ENCODE results near the gene OR2G2.

The OR2G2 gene

GRCh38 chr1:247588060-247588459 lies at the start of gene OR2G2:
Gene OR2G2 (plus strand): TSS chr1:247588360. CDS start chr1:247588360, 0 bp downstream.
- no peak for DNase-seq (ENCODE audit: low spot score)

DNA sequence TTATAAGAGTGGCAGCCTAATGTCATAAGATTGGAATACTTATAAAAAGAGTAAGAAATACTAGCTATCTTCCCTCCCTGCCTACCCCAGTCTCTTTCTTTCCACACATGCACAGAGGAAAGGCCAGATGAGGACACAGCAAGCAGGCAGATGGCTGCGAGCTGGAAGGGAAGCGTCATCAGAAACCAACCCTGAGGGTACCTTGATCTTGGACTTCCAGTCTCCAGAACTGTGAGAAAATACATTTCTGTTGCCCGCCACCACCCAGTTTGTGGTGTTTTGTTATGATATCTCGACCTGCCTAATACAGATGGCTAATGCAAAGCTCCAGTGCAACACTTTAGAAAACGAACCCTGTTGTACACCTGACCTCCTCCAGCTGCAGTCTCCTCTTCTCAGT lies 49.6 kb upstream of the OR2G2 start:
- DNase-seq (ENCODE audit: low spot score): no peak

DNA sequence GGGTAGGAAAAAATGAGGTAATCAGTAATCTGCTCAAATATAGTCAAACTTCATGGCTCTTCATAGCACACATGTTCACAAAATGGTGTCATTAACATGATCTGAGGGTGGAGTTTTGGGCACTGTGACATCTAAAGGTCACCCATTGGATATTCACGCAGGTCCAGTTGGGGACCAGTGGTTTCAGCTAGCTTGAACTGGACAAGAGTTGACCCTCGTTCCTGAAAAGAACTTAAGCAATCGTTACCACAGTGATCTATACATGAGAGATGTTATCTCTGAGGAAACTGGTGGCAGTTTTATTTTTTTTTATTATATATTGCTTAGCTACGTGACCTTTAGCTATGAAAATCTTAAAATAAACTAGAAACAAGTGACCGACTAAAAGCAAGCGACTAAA lies 48.9 kb upstream of the OR2G2 start:
- DNase-seq (ENCODE audit: low spot score): no peak

DNA sequence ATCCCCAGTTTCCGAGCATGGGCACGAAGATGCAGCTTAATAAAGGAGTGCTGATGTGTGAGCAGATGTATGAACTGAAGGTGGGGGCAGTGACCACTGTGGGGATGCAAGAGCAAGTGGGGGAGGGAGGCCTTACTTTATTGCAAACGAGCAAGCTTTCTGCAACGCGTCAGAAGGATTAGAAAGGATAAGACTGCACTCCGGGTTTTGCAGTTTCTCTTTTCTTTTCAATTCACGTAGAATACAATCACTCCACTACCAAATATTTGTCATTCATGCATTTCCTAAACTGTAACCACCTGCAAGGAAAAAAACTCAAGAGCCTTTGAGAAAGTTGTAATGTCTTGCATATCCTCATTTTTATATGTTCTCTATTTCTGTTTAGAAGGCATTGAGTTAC lies 47.6 kb upstream of the OR2G2 start:
- DNase-seq (ENCODE audit: low spot score): no peak

GRCh38 chr1:247542811-247543210 lies 45.3 kb upstream of the OR2G2 start:
- no peak for DNase-seq (ENCODE audit: low spot score)

DNA sequence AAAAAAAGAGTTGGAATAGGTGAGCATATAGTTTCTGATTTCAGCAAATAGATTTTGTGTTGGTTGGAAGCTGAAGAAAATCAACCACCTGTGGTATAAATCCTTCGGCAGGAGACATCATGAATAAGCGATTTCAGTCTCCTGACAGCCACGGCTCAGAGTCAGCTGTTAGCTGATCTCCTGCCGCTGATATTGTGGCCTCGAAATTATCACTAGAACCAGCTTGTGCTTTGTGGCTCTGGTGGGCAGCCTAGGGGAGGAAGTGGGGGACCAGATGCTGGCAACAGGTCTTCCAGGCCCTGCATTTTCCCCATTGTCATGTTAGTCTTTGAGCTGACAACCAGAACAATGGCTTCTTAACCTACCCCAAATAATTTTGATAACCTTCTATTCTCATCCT lies 40.1 kb upstream of the OR2G2 start:
- DNase-seq (ENCODE audit: low spot score): no peak

DNA sequence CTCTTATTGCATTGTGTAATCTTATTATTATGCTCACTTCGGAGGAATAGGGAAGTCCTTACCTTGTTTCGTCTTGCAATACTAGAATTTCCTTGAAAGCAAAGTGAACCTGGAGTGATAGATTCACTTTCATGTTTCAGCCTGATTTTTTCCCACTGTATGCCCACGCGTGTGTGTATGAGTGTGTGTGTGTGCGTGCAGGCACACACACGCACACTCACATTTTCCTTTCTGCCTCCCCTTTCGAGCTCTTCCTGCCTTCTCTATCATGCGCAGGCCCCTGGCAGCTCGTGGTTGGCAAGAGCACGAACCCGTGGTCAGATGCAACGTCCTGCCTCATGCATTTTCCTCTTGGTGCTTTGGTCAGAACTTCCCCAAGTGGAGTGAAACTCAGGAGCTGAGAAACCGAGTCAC lies 39.4 kb upstream of the OR2G2 start, which contains the start of gene GCSAML:
GCSAML (plus strand) TSS at position 366 of the 414 bp plus-strand sequence. CDS start 58 bp downstream, outside the sequence.
- DNase-seq (ENCODE audit: low spot score): no peak

DNA sequence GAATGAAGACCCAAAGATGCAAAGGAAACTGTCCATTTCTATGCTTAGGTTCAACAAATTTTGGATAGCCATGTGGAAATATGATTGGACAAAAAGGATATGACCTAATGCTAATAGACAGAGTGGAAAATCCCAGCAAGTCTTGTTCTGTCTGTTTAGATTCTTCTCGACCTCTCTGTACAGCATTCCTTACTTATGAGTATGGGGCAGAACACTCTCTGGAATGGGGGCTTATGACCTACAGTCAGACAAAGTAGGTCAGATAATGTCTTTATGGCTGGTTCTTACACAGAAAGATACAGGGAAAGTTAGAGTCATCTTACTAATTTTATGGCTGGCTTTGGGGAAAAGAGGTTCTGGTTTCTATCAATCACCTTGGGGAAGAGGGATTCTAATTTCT lies 36.4 kb upstream of the OR2G2 start:
- no peak for DNase-seq (ENCODE audit: low spot score)

GRCh38 chr1:247552231-247552630 lies 35.9 kb upstream of the OR2G2 start:
- no peak for DNase-seq (ENCODE audit: low spot score)

- DNase-seq (ENCODE audit: low spot score): no peak
Measured at GRCh38 chr1:247557926-247558674, 30.1 kb upstream of the OR2G2 start.

- no peak for DNase-seq (ENCODE audit: low spot score)
Measured at GRCh38 chr1:247561711-247562110, 26.4 kb upstream of the OR2G2 start.

GRCh38 chr1:247562198-247562597 lies 26.0 kb upstream of the OR2G2 start:
- no peak for DNase-seq (ENCODE audit: low spot score)

DNA sequence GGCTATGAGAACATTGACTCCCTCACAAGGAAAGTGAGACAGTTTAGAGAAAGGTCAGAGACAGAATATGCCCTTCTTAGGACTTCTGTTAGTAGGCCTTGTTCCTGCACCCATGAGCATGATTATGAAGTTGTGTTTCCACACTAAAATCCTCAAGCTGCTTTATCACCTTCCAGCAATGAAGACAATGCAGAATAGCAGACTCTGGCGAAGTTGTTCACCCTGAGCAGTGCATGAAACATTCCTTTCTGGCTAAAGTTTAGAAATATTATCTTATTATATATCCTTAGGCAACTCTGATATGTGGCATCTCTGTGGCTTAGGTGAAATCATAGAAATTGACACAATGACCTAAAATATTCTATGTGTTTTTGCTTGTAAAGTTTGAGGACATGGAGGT lies 13.9 kb upstream of the OR2G2 start:
- no peak for DNase-seq (ENCODE audit: low spot score)

DNA sequence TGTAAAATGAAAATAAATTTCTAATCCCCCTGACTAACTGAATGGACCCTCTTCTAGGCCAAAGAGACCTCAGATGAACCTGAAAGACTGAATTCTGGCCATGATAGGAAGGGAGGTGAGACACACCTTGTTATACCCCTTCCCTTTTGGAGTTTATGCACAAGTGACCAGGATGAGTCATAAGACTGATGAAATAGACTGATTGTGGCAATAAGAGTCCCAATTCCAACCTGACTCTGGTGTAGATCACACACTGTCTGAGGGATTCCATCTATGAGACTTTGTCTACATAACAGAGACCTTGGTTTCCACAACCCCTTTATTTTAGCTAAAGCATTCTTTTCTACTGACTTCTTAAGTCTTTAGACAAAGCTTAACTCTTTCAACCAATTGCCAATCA lies 13.5 kb upstream of the OR2G2 start:
- no peak for DNase-seq (ENCODE audit: low spot score)

GRCh38 chr1:247576514-247576913 lies 11.6 kb upstream of the OR2G2 start:
- DNase-seq (ENCODE audit: low spot score): no peak

GRCh38 chr1:247578946-247579460 lies 9.2 kb upstream of the OR2G2 start:
- no peak for DNase-seq (ENCODE audit: low spot score)

DNA sequence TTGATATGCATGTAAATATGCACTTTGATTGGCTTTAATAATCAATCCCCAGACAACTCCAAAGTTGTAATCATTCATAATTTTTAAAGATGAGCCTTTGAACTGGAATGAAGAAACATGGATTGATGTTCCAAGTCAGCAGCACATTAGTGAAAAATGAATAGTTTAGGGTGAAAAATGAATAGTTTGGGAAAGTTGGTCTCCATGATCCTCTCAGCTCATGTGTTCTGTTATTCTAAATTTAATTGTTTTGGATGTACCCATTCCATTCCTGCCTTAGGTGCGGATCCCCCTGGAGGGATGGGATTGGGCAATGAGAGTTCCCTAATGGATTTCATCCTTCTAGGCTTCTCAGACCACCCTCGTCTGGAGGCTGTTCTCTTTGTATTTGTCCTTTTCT lies 17.1 kb downstream of the OR2G2 start, which contains the start of gene OR2G3:
OR2G3 (plus strand) TSS at position 301 of the 400 bp plus-strand sequence; CDS start at position 301, 0 bp downstream.
- DNase-seq (ENCODE audit: low spot score): no peak

- DNase-seq (ENCODE audit: low spot score): no peak
Measured at GRCh38 chr1:247613405-247613804, 25.2 kb downstream of the OR2G2 start.

- DNase-seq (ENCODE audit: low spot score): no peak
Measured at GRCh38 chr1:247614625-247615024, 26.5 kb downstream of the OR2G2 start.

- no peak for DNase-seq (ENCODE audit: low spot score)
Measured at GRCh38 chr1:247627951-247628350, 39.8 kb downstream of the OR2G2 start.

GRCh38 chr1:247638011-247638410 lies 49.9 kb downstream of the OR2G2 start:
- DNase-seq (ENCODE audit: low spot score): no peak

- DNase-seq (ENCODE audit: low spot score): no peak
Measured at GRCh38 chr1:247638781-247639180, 50.6 kb downstream of the OR2G2 start.

Data from AG08396 (cell line).